ENCODE data around the gene POTEF.
"Not testable (repeated sequence)": the region's sequence is repeated elsewhere in the genome, so short reads cannot be mapped to it uniquely, and the experiment has no call there.

- not testable (repeated sequence) for TF ChIP-seq CTCF (optimal IDR thresholded peaks at IDR 0.05 in 1 of 3, IDR thresholded peaks at IDR 0.05 in 1 of 3, conservative IDR thresholded peaks at IDR 0.05 in 1 of 3; ENCODE audit: extremely low read depth in 1 of 3, insufficient read depth in 2 of 3, low read length in 3 of 3); EZH2 (IDR thresholded peaks at IDR 0.05; ENCODE audit: low read length)
Observed at GRCh38 chr2:130157354-130157753, 28.3 kb upstream of the POTEF start.

Data from keratinocyte (primary cell).